ENCODE measurements around the gene CACUL1. TPM values are rescaled to one million over a fixed set of nuclear protein-coding genes. Genes with fewer than 3 reads are reported as not detected.

CACUL1 gene
- total and polyA plus RNA-seq, 2 donors (not counting 3 experiments of a cell fraction or from before 2014, with no cell fraction given), result 6.0 to 35.1 TPM

GRCh38 chr10:118633786-118634185 lies 121.0 kb downstream of the CACUL1 start:
- Histone ChIP-seq H3K4me1 (ENCODE audit: control insufficient read depth, extremely low read depth, insufficient read depth, low read length) (no peaks in the 10 kb centered on the region), H3K79me2 (ENCODE audit: control insufficient read depth, insufficient read depth, low read length) (no peaks in the 10 kb centered on the region), H3K9me1 (replicated peaks; ENCODE audit: control insufficient read depth, extremely low read depth, insufficient read depth, low read length) (no peaks in the 10 kb centered on the region), H3K27ac (ENCODE audit: insufficient read depth, low read depth, low read length) (no peak overlapping the region), H3K4me3 (replicated peaks in 1 of 3; ENCODE audit: insufficient read depth in 1 of 3, low read depth in 1 of 3, low read length in 3 of 3) (no peak overlapping the region), H3K9ac (replicated peaks; ENCODE audit: extremely low read depth, insufficient read depth, low read length) (no peak overlapping the region), H3K27me3 (ENCODE audit: control insufficient read depth in 2 of 2, insufficient read depth in 2 of 2, low read length in 2 of 2) (no peaks in the 10 kb centered on the region), H3K9me3 (replicated peaks; ENCODE audit: control insufficient read depth, insufficient read depth, low read length) (no peaks in the 10 kb centered on the region), H2AFZ (ENCODE audit: low read depth, low read length) (no peak overlapping the region), H4K20me1 (replicated peaks; ENCODE audit: control insufficient read depth, extremely low read depth, insufficient read depth, low read length) (no peaks in the 10 kb centered on the region), H3K4me2 (ENCODE audit: insufficient read depth, low read length) (no peak overlapping the region), H3K36me3 (ENCODE audit: control insufficient read depth in 2 of 2, extremely low read depth in 1 of 2, insufficient read depth in 2 of 2, low read length in 2 of 2) (no peaks in the 10 kb centered on the region)
- ChIA-PET POLR2A (no interaction called here), CTCF (interaction anchor here (0.6 kb wide), 1 partner anchor 455 kb away, joined by 3 read pairs; no protein-coding TSS in a partner anchor)
- DNase-seq (ENCODE audit: low read depth, low spot score), result no peak
- dilution Hi-C loops (cut with MboI; ENCODE audit: extremely low pct_ligation_motif_present, low sequenced_read_pairs) (no loop called here), intact Hi-C loops (cut with micrococcal nuclease) (no loop called here)
- no peak for FAIRE-seq
- TF ChIP-seq MYC (IDR thresholded peaks at IDR 0.05; ENCODE audit: low read depth, low read length) (no peak), JUN (IDR thresholded peaks at IDR 0.05; ENCODE audit: borderline replicate concordance, insufficient read depth, insufficient read length, low read depth) (no peak), MAX (IDR thresholded peaks at IDR 0.05; ENCODE audit: insufficient read depth, insufficient read length) (no peak), POLR2A (IDR thresholded peaks at IDR 0.05; ENCODE audit: low read depth, low read length) (no peak), EZH2 (IDR thresholded peaks at IDR 0.05; ENCODE audit: borderline replicate concordance, low read depth, low read length, severe bottlenecking) (no peak), POLR2AphosphoS5 (IDR thresholded peaks at IDR 0.05; ENCODE audit: insufficient read depth, low read depth, low read length) (no peak), GATA2 (IDR thresholded peaks at IDR 0.05; ENCODE audit: insufficient read depth, insufficient read length, low read depth, low read length) (no peak), CTCF (IDR thresholded peaks at IDR 0.05; ENCODE audit: extremely low read depth in 1 of 2, insufficient read depth in 1 of 2, low read depth in 1 of 2, low read length in 2 of 2) (no peak), FOS (IDR thresholded peaks at IDR 0.05; ENCODE audit: borderline replicate concordance, insufficient read depth, low read length) (no peak)
- BruUV-seq (replicated peaks), result no TSS peak
